ENCODE measurements around the gene ANKRD10. TPM values are rescaled to one million over a fixed set of nuclear protein-coding genes. Genes with fewer than 3 reads are reported as not detected.

Gene ANKRD10
- total RNA-seq, 4 donors from 2014 or later: 39.5 to 94.4 (median 56.2) TPM

- WGBS: 77% methylated on average over 13 of the region's 13 CpGs
- Histone ChIP-seq H3K27ac (no peak overlapping the region), H3K36me3 (no peaks in the 10 kb centered on the region), H3K27me3 (no peaks in the 10 kb centered on the region), H3K9me3 (peaks cover 6% of the 10 kb centered on the region), H3K4me1 (no peaks in the 10 kb centered on the region), H3K4me3 (no peak overlapping the region)
- TF ChIP-seq POLR2AphosphoS5 (IDR thresholded peaks at IDR 0.05) (no peak), EP300 (IDR thresholded peaks at IDR 0.05) (no peak)
- no peak for DNase-seq (ENCODE audit: low spot score in 2 of 2)
Observed at GRCh38 chr13:110938662-110939421, 24.0 kb upstream of the ANKRD10 start.

- WGBS: 92% methylated on average over 23 of the region's 23 CpGs
- no peaks in the 10 kb centered on the region for H3K4me1 ChIP-seq
- H3K4me3 ChIP-seq: no peak overlapping the region
- H3K27me3 ChIP-seq: no peaks in the 10 kb centered on the region
- H3K9me3 ChIP-seq: peaks cover 15% of the 10 kb centered on the region
- H3K36me3 ChIP-seq: no peaks in the 10 kb centered on the region
- H3K27ac ChIP-seq: no peak overlapping the region
- TF ChIP-seq POLR2A (IDR thresholded peaks at IDR 0.05) (no peak), POLR2AphosphoS5 (IDR thresholded peaks at IDR 0.05) (no peak)
- no peak for DNase-seq (ENCODE audit: low spot score in 2 of 2)
Observed at GRCh38 chr13:110937511-110938285, 22.8 kb upstream of the ANKRD10 start.

DNA sequence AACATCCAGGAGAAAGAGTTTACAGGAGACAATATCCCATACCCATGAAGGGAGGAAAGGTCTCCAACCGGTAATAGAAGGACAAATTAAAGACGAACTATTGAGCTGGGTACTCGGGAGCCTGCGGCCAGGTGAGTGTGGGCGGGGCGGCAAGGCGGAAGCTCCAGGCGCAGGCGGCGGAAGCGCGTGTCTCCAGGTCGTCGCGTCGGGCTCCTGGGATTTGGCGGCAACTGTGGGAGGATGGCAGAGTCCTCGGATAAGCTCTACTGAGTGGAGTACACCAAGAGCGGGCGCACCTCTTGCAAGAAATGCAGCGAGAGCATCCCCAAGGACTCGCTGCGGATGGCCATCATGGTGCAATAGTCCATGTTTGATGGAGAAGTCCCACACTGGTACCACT is 21.6 kb upstream of the ANKRD10 start:
- no peak overlapping the region for H3K4me3 ChIP-seq
- H3K36me3 ChIP-seq: no peaks in the 10 kb centered on the region
- no peak overlapping the region for H3K27ac ChIP-seq
- no peaks in the 10 kb centered on the region for H3K4me1 ChIP-seq
- DNase-seq (ENCODE audit: low spot score in 2 of 2): no peak
- TF ChIP-seq POLR2AphosphoS5 (IDR thresholded peaks at IDR 0.05) (no peak), POLR2A (IDR thresholded peaks at IDR 0.05) (no peak), EP300 (IDR thresholded peaks at IDR 0.05) (no peak)
- TF ChIP-seq, protein P1, sequence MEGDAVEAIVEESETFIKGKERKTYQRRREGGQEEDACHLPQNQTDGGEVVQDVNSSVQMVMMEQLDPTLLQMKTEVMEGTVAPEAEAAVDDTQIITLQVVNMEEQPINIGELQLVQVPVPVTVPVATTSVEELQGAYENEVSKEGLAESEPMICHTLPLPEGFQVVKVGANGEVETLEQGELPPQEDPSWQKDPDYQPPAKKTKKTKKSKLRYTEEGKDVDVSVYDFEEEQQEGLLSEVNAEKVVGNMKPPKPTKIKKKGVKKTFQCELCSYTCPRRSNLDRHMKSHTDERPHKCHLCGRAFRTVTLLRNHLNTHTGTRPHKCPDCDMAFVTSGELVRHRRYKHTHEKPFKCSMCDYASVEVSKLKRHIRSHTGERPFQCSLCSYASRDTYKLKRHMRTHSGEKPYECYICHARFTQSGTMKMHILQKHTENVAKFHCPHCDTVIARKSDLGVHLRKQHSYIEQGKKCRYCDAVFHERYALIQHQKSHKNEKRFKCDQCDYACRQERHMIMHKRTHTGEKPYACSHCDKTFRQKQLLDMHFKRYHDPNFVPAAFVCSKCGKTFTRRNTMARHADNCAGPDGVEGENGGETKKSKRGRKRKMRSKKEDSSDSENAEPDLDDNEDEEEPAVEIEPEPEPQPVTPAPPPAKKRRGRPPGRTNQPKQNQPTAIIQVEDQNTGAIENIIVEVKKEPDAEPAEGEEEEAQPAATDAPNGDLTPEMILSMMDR (IDR thresholded peaks at IDR 0.05): no peak
- peaks cover 18% of the 10 kb centered on the region for H3K9me3 ChIP-seq
- WGBS: 96% methylated on average over 23 of the region's 23 CpGs
- peaks cover under 1% of the 10 kb centered on the region for H3K27me3 ChIP-seq

- no peaks in the 10 kb centered on the region for H3K4me1 ChIP-seq
- H3K4me3 ChIP-seq: no peak overlapping the region
- no peak for TF ChIP-seq POLR2A (IDR thresholded peaks at IDR 0.05)
- TF ChIP-seq EP300 (IDR thresholded peaks at IDR 0.05): no peak
- TF ChIP-seq, protein P1 (IDR thresholded peaks at IDR 0.05): no peak
- TF ChIP-seq POLR2AphosphoS5 (IDR thresholded peaks at IDR 0.05): no peak
- H3K27ac ChIP-seq: no peak overlapping the region
- no peak for DNase-seq (ENCODE audit: low spot score in 2 of 2)
- H3K9me3 ChIP-seq: peaks cover 18% of the 10 kb centered on the region
- 96% methylated on average over 3 of the region's 3 CpGs for WGBS
- no peaks in the 10 kb centered on the region for H3K36me3 ChIP-seq
- H3K27me3 ChIP-seq: peaks cover 7% of the 10 kb centered on the region
Observed at GRCh38 chr13:110932588-110932987, 17.7 kb upstream of the ANKRD10 start.

DNA sequence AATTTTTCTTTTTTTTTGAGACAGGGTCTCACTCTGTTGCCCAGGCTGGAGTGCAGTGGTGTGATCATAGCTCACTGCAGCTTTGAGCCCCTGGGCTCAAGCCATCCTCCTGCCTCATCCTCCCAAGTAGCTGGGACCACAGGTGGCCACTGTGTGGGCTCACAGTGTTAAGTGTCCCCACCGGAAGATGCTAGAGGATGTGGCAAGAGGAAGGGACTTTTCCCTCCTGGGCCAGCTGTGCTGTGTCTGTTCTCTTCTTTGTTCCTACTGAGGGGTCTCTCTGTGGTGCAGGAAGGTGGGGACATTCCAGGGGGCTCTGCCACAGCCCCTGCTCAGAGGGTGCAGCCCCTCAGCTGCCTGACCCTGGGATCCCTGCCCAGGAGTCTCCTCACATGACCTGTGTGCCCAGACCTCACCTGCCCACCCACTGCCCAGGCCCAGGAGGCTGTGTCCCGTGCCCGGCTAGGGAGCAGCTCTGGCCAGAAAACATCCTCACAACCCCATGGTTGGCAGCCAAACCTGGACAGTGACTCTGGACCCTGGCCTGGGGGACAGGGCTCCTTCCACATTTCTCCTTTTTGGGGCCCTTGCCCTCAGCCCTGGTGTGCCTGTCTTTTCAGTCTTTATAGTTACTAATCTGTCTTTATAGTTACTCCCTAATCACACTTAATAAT is 14.4 kb upstream of the ANKRD10 start:
- peaks cover 11% of the 10 kb centered on the region for H3K27me3 ChIP-seq
- peaks cover 16% of the 10 kb centered on the region for H3K9me3 ChIP-seq
- no peaks in the 10 kb centered on the region for H3K4me1 ChIP-seq
- TF ChIP-seq EP300 (IDR thresholded peaks at IDR 0.05) (no peak), POLR2AphosphoS5 (IDR thresholded peaks at IDR 0.05) (no peak), POLR2A (IDR thresholded peaks at IDR 0.05) (no peak)
- TF ChIP-seq, protein P1 (IDR thresholded peaks at IDR 0.05): no peak
- no peaks in the 10 kb centered on the region for H3K36me3 ChIP-seq
- 84% methylated on average over 3 of the region's 3 CpGs for WGBS
- DNase-seq (ENCODE audit: low spot score in 2 of 2): no peak
- no peak overlapping the region for H3K27ac ChIP-seq
- no peak overlapping the region for H3K4me3 ChIP-seq
